NCI-H2196 (cell line): Measurements from ENCODE around the gene CYP19A1.
"Not testable (repeated sequence)": the region's sequence is repeated elsewhere in the genome, so short reads cannot be mapped to it uniquely, and the experiment has no call there.

ENCODE experiments used
- DNase-seq: peaks from one replicate; lab custom pipeline; 2025; ENCODE audit not compliant: unreplicated experiment; lab: John Stamatoyannopoulos, UW

The CYP19A1 gene

GRCh38 chr15:51265037-51265555 is 73.3 kb downstream of the CYP19A1 start:
- no peak for DNase-seq

GRCh38 chr15:51263726-51264125 is 74.7 kb downstream of the CYP19A1 start:
- DNase-seq: no peak

- DNase-seq: no peak
Observed at GRCh38 chr15:51263116-51263515, 75.3 kb downstream of the CYP19A1 start.

GRCh38 chr15:51262463-51262862 is 75.9 kb downstream of the CYP19A1 start:
- DNase-seq: no peak

GRCh38 chr15:51261113-51261512 is 77.3 kb downstream of the CYP19A1 start:
- DNase-seq: not testable (repeated sequence)

GRCh38 chr15:51260202-51260601 is 78.2 kb downstream of the CYP19A1 start:
- DNase-seq: no peak

- no peak for DNase-seq
Observed at GRCh38 chr15:51255533-51255932, 82.9 kb downstream of the CYP19A1 start.

GRCh38 chr15:51253366-51253765 is 85.0 kb downstream of the CYP19A1 start:
- DNase-seq: no peak

GRCh38 chr15:51252671-51253070 is 85.7 kb downstream of the CYP19A1 start:
- DNase-seq: no peak

- no peak for DNase-seq
Observed at GRCh38 chr15:51251556-51251955, 86.8 kb downstream of the CYP19A1 start.

GRCh38 chr15:51250217-51251011 is 88.0 kb downstream of the CYP19A1 start:
- no peak for DNase-seq

- DNase-seq: no peak
Observed at GRCh38 chr15:51245628-51246027, 92.8 kb downstream of the CYP19A1 start.

- DNase-seq: no peak
Observed at GRCh38 chr15:51244423-51244869, 94.0 kb downstream of the CYP19A1 start.

- no peak for DNase-seq
Observed at GRCh38 chr15:51243774-51244173, 94.6 kb downstream of the CYP19A1 start.

GRCh38 chr15:51240066-51240465 is 98.3 kb downstream of the CYP19A1 start:
- no peak for DNase-seq

- no peak for DNase-seq
Observed at GRCh38 chr15:51237816-51238215, 100.6 kb downstream of the CYP19A1 start.

GRCh38 chr15:51234176-51234927 is 104.0 kb downstream of the CYP19A1 start:
- no peak for DNase-seq

GRCh38 chr15:51232581-51232980 is 105.8 kb downstream of the CYP19A1 start:
- no peak for DNase-seq

- DNase-seq: no peak
Observed at GRCh38 chr15:51229907-51230330, 108.5 kb downstream of the CYP19A1 start.

- no peak for DNase-seq
Observed at GRCh38 chr15:51227940-51228732, 110.3 kb downstream of the CYP19A1 start.

GRCh38 chr15:51226576-51227210 is 111.7 kb downstream of the CYP19A1 start:
- DNase-seq: no peak
